ENCODE data around the gene CHCHD6. TPM values are rescaled to one million over a fixed set of nuclear protein-coding genes. Genes with fewer than 3 reads are reported as not detected.

CHCHD6 gene
- total RNA-seq, 2 donors from 2014 or later = 8.7 to 9.9 TPM

DNA sequence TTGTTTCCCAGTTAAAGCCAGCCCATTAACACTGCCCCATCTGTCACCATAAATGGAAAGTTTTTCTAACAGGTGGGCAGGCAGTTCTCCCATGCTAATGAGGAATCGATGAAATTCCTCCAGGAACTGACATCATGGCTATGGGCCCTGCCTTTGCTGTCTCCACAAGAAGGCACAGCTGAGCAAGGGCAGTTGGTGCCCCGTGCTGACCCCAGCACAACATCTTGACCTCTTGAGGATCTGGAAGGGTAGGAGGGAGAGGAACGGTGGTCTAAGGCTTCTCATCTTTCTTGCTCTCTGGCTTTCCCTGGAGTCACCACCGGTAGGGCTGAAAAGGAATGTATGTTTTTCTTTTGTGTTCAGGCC, 46.7 kb downstream of the CHCHD6 start:
- Mint-ChIP-seq H3K27ac (peak overlapping the region; percentile 46), H3K9me3 (no peaks in the 10 kb centered on the region), H3K4me3 (no peak overlapping the region), H3K4me1 (peaks cover 7% of the 10 kb centered on the region), H3K27me3 (no peaks in the 10 kb centered on the region), H3K36me3 (ENCODE audit: low read depth) (no peaks in the 10 kb centered on the region)
- no peak for ATAC-seq (replicated peaks)

GRCh38 chr3:126751611-126752302, 47.7 kb downstream of the CHCHD6 start:
- Mint-ChIP-seq H3K4me3 (no peak overlapping the region), H3K27me3 (no peaks in the 10 kb centered on the region), H3K36me3 (ENCODE audit: low read depth) (no peaks in the 10 kb centered on the region), H3K27ac (no peak overlapping the region), H3K4me1 (peaks cover 7% of the 10 kb centered on the region), H3K9me3 (no peaks in the 10 kb centered on the region)
- no peak for ATAC-seq (replicated peaks)

DNA sequence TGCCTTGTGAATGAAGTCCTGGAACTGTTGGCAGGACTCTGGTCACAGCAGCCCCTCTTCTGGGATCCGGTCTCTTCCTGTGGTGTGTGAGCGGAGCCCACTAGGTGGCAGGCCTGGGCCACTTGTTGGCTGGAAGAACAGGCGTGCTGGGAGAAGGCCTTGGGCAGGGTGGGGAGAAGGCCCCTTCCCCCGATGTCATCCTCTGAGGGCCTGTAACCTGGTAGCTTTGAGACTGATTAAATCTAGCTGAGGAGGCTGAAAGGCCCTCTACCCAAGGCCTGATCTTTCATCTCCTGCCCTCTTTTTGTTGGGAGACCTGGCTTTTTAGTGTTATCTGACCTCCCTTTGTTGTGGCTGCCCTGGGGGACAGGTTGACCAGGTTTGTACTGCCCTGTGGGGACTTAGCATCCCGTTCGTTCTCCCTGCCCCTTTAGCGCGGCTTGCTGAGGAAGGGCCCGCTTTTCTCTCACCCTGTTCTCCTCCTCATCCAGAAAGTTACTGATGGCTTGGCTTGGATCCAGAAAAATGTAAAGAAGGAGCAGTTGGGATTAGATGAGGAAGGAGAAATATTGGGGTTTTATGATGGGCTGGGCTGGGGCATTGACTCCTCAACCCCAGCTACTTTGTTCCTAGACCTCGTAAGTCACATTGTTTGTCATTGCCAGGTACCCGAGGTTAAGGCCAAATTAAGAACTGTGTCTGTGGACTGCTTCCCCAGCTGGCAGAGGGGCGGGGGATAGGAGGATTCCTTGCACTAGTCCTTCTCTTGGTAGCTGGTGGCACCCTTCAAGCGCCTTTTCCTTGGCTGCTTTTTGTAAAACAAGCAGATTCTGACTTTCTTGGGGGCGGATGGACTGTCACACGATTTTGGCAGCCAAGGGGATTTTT, 48.5 kb downstream of the CHCHD6 start:
- Mint-ChIP-seq H3K27me3 (no peaks in the 10 kb centered on the region), H3K27ac (no peak overlapping the region), H3K4me3 (no peak overlapping the region), H3K9me3 (no peaks in the 10 kb centered on the region), H3K4me1 (peaks cover 12% of the 10 kb centered on the region), H3K36me3 (ENCODE audit: low read depth) (no peaks in the 10 kb centered on the region)
- peak; percentile 78 for ATAC-seq (replicated peaks)

DNA sequence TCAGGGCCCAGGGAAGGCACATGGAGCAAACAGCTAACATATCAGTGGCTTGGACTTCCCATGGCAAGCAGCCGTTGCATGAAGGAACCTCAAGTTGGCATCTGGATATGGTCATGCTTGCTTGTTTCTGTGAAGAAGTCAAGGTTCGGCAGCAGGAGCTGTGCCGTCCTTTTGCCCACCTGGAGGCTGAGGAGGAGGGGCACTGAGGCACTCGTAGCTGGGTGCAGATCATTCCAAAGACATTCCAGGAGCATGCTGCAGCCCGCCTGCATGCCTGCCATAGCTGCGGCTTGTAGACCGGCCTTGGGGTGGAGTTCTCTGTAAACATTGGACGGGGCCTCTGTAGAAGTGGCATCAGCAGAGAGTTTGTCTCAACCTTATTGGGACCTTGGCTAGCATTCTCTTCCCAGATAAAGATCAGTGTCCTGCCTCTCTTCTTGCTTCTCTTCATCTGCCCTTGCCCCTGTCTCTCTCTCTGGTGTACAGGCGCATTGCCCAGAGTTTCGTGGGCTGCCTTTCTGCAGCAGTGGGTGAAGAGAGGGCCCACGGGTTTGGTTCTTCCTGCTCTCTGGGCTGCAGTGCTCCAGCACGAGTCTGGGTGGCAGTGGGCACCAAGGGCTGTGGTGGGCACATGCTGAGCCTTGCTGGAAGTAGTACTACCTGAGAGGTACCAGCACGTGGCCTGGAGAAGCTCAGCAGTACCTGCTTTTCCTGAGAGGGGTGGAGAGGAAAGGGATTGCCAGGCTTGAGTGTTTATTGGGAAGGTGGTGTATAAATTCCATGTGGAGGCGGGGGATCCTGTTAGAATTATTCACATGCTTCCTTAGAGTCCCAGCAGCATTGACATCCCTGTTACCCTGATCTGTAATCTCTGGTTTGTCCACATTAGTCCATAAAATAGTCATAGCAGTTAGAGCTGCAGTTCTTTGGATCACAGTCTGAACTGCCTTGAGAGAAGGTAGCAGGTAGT, 49.4 kb downstream of the CHCHD6 start:
- Mint-ChIP-seq H3K27me3 (no peaks in the 10 kb centered on the region), H3K4me1 (peaks cover 12% of the 10 kb centered on the region), H3K4me3 (no peak overlapping the region), H3K36me3 (ENCODE audit: low read depth) (no peaks in the 10 kb centered on the region), H3K9me3 (no peaks in the 10 kb centered on the region), H3K27ac (no peak overlapping the region)
- ATAC-seq (replicated peaks) = no peak

DNA sequence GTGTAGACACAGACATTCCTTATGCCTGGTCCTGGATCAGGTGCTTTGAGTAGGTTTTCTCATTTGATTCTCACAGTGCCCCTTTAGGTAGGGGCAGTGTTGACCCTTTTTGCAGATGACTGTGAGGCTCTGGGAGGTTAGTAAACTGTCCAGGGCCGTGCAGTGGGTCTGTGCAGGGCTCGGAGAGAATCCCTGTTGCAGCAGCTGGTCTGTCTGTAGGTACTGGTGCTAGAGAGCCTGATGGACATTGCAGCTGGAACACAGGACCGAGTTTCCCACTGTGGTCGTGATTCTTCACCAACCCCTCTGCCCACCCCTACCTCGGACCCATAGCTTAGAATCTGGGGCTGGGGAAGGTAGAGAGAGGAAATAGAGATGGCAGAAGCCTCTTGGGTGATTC, 51.8 kb downstream of the CHCHD6 start:
- no peaks in the 10 kb centered on the region for H3K27me3 Mint-ChIP-seq
- no peak overlapping the region for H3K4me3 Mint-ChIP-seq
- no peaks in the 10 kb centered on the region for H3K36me3 Mint-ChIP-seq (ENCODE audit: low read depth)
- no peak for ATAC-seq (replicated peaks)
- peaks cover 4% of the 10 kb centered on the region for H3K4me1 Mint-ChIP-seq
- H3K9me3 Mint-ChIP-seq = peaks cover 4% of the 10 kb centered on the region
- H3K27ac Mint-ChIP-seq = no peak overlapping the region

DNA sequence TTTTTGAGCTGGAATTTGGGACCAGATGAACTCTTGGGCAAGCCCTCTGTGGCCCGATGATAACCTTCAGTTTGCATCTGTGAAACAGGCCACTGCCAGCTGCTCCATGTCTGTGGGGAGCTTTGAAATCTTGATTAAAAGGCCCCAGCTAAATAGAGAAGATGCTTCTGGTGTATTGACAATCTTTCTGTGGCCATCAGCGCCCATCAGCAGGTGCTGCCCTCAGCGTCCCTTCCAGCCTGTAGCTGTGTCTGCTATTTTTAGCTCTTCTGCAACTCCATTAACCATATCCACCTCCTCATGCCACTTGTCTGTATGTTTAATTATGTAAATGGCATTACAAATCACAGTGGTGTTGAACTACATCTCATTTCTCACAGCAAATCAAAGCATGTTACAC, 54.0 kb downstream of the CHCHD6 start:
- Mint-ChIP-seq H3K4me3 (no peak overlapping the region), H3K4me1 (peaks cover 4% of the 10 kb centered on the region), H3K27ac (no peak overlapping the region), H3K36me3 (ENCODE audit: low read depth) (no peaks in the 10 kb centered on the region), H3K27me3 (no peaks in the 10 kb centered on the region), H3K9me3 (peaks cover 4% of the 10 kb centered on the region)
- no peak for ATAC-seq (replicated peaks)

GRCh38 chr3:126758882-126759281, 54.8 kb downstream of the CHCHD6 start:
- Mint-ChIP-seq H3K27me3 (no peaks in the 10 kb centered on the region), H3K9me3 (peaks cover 4% of the 10 kb centered on the region), H3K4me1 (peaks cover 4% of the 10 kb centered on the region), H3K4me3 (no peak overlapping the region), H3K36me3 (ENCODE audit: low read depth) (no peaks in the 10 kb centered on the region), H3K27ac (no peak overlapping the region)
- ATAC-seq (replicated peaks) = no peak

GRCh38 chr3:126760541-126760940, 56.5 kb downstream of the CHCHD6 start:
- H3K9me3 Mint-ChIP-seq = peaks cover 4% of the 10 kb centered on the region
- H3K27me3 Mint-ChIP-seq = no peaks in the 10 kb centered on the region
- H3K27ac Mint-ChIP-seq = no peak overlapping the region
- no peak overlapping the region for H3K4me3 Mint-ChIP-seq
- H3K36me3 Mint-ChIP-seq (ENCODE audit: low read depth) = peaks cover 8% of the 10 kb centered on the region
- ATAC-seq (replicated peaks) = no peak
- peaks cover 4% of the 10 kb centered on the region for H3K4me1 Mint-ChIP-seq

GRCh38 chr3:126763035-126763434, 59.0 kb downstream of the CHCHD6 start:
- ATAC-seq (replicated peaks) = no peak
- Mint-ChIP-seq H3K36me3 (ENCODE audit: low read depth) (peaks cover 17% of the 10 kb centered on the region), H3K4me3 (no peak overlapping the region), H3K27ac (no peak overlapping the region), H3K27me3 (no peaks in the 10 kb centered on the region), H3K4me1 (no peaks in the 10 kb centered on the region), H3K9me3 (peaks cover 10% of the 10 kb centered on the region)

DNA sequence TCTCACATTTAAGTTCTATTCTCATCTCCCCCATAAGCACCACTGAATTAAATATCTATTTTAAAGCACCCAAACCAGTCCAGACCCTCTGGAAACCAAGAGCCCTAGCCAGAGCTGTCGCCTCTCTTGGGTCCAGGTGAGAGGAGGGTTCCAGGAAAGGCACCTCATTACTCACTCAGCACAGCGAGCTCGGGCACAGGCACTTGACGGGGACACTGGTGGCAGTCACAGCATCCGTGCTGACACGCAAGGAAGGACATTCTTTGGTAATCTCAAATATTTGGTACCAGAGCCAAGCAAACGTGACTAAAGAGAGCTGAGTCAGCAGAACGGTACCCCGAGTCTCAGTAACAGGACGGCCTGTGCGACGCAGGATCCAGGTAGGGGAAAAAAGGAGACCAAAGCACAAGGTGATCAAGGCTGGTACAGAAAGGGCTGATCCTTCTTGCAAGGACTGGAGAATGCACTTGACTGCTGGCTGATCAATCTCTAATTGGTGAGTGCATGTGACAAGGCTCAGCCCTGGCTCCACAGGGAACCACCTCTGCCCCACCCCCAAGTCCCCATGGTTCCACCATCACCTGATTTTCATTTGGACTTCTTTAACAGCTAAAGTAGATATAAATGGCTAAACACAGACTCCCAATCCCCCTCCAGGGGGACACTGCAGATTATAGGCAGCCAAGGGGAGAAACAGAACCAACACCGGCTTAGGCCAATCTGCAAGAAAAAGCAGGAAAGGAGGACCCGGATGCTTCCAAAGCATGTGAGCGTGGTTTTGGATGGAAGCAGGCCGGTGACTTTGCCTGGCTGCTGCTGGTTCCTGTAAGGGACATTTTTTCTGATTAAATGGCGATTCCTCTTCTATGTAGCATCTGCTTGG, 61.4 kb downstream of the CHCHD6 start:
- Mint-ChIP-seq H3K9me3 (peaks cover 13% of the 10 kb centered on the region), H3K4me3 (no peak overlapping the region), H3K27me3 (no peaks in the 10 kb centered on the region), H3K27ac (no peak overlapping the region), H3K4me1 (no peaks in the 10 kb centered on the region), H3K36me3 (ENCODE audit: low read depth) (peaks cover 17% of the 10 kb centered on the region)
- ATAC-seq (replicated peaks) = no peak

- Mint-ChIP-seq H3K4me3 (no peak overlapping the region), H3K27ac (no peak overlapping the region), H3K4me1 (no peaks in the 10 kb centered on the region), H3K36me3 (ENCODE audit: low read depth) (peaks cover 17% of the 10 kb centered on the region), H3K27me3 (no peaks in the 10 kb centered on the region), H3K9me3 (peaks cover 15% of the 10 kb centered on the region)
- ATAC-seq (replicated peaks) = no peak
Observed at GRCh38 chr3:126766653-126767052, 62.6 kb downstream of the CHCHD6 start.

DNA sequence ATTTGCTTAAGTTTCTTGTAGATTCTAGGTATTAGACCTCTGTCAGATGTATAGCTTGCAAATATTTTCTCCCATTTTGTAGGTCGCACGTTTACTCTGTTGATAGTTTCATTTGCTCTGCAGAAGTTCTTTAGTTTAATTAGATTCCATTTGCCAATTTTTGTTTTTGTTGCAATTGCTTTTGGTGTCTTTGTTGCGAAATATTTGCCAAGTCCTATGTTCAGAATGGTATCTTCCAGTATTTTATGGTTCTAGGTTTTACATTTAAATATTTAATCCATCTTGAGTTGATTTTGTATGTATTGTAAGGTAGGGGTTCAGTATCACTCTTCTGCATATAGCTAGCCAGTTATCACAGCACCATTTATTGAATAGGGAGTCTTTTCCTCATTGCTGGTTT, 64.9 kb downstream of the CHCHD6 start:
- no peak for ATAC-seq (replicated peaks)
- Mint-ChIP-seq H3K27me3 (no peaks in the 10 kb centered on the region), H3K4me3 (no peak overlapping the region), H3K36me3 (ENCODE audit: low read depth) (peaks cover 17% of the 10 kb centered on the region), H3K27ac (no peak overlapping the region), H3K4me1 (no peaks in the 10 kb centered on the region), H3K9me3 (peaks cover 16% of the 10 kb centered on the region)

- peaks cover 9% of the 10 kb centered on the region for H3K36me3 Mint-ChIP-seq (ENCODE audit: low read depth)
- no peak overlapping the region for H3K4me3 Mint-ChIP-seq
- no peaks in the 10 kb centered on the region for H3K27me3 Mint-ChIP-seq
- H3K4me1 Mint-ChIP-seq = no peaks in the 10 kb centered on the region
- peaks cover 16% of the 10 kb centered on the region for H3K9me3 Mint-ChIP-seq
- H3K27ac Mint-ChIP-seq = no peak overlapping the region
- ATAC-seq (replicated peaks) = no peak
Observed at GRCh38 chr3:126770096-126770495, 66.1 kb downstream of the CHCHD6 start.

Measured in activated T-helper 17 cell treated with anti-CD3 and anti-CD28 coated beads, Interleukin-2, amount 50 U/mL, for 72 hours (primary cell).